Hepatocyte (in vitro differentiated cells): ENCODE measurements around the gene FAM53B.

Experiments used
- EZH2phosphoT487 ChIP-seq: fragments of 200-600 bp; sonication (generic); IDR thresholded peaks from one replicate; pipeline ENCODE4 v1.6.1; 2018; ENCODE audit warnings: antibody characterized with exemption, mild to moderate bottlenecking, low read depth, moderate library complexity; ENCODE audit not compliant: unreplicated experiment, severe bottlenecking
- TF ChIP-seq, protein P1 (sequence below): fragments of 200-600 bp; sonication (generic); IDR thresholded peaks from 2 replicates; pipeline ENCODE4 v1.5.1; 2016; ENCODE audit warnings: antibody characterized with exemption, mild to moderate bottlenecking; ENCODE audit not compliant: poor library complexity

DNA sequence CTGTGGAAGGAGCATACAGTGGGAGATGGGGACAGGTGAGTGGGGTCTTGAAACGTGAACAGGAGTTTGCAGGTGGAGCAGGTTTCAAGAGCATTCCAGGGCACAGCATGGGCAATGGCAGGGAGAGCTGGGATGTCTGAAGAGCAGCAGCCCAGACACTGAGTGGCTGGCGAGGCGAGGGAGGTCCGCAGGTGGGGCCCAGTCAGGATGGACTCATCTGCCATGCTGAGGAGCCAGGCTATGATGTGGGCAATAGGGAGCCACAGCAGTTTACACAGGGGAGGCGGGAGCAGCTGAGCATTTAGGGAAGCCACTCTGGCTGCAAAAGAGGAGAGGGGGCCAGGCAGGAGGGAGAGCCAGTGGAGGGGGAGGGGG, 138.7 kb downstream of the FAM53B start:
- TF ChIP-seq, protein P1, sequence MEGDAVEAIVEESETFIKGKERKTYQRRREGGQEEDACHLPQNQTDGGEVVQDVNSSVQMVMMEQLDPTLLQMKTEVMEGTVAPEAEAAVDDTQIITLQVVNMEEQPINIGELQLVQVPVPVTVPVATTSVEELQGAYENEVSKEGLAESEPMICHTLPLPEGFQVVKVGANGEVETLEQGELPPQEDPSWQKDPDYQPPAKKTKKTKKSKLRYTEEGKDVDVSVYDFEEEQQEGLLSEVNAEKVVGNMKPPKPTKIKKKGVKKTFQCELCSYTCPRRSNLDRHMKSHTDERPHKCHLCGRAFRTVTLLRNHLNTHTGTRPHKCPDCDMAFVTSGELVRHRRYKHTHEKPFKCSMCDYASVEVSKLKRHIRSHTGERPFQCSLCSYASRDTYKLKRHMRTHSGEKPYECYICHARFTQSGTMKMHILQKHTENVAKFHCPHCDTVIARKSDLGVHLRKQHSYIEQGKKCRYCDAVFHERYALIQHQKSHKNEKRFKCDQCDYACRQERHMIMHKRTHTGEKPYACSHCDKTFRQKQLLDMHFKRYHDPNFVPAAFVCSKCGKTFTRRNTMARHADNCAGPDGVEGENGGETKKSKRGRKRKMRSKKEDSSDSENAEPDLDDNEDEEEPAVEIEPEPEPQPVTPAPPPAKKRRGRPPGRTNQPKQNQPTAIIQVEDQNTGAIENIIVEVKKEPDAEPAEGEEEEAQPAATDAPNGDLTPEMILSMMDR = no peak
- no peak for TF ChIP-seq EZH2phosphoT487
